Endothelial cell of umbilical vein (primary cell): ENCODE data around the gene MAP3K14. TPM values are rescaled to one million over a fixed set of nuclear protein-coding genes. Genes with fewer than 3 reads are reported as not detected.

Experiments used
- BruUV-seq: library from RNA; stranded (reverse); fragments of 400-500 nt; replicated peaks from 2 replicates; lab custom pipeline; 2021; lab: Mats Ljungman, UMichigan
- CTCF ChIA-PET: fragments of 300-600, 350-600 bp; sonication (Branson Sonifier 250); formaldehyde crosslinking; loops from one replicate; lab custom pipeline; 2021; ENCODE audit warnings: antibody characterized with exemption, inconsistent platforms; lab: Charles Lee
- POLR2A ChIA-PET: fragments of 300-600, 350-600 bp; sonication (Branson Sonifier 250); formaldehyde crosslinking; loops from one replicate; lab custom pipeline; 2021; ENCODE audit warnings: antibody characterized with exemption, inconsistent platforms; lab: Charles Lee
- DNase-seq: peaks from one replicate; pipeline ENCODE4 v3.0.0-alpha.2; 2011; ENCODE audit warnings: low read depth, low spot score
- FAIRE-seq: peaks from 2 replicates; lab custom pipeline; 2011; peaks lifted over from hg19 to GRCh38; lab: Jason Lieb, UNC
- H2AFZ ChIP-seq: 2 replicates; pipeline ENCODE4 v1.6.0; 2012; ENCODE audit warnings: low read depth, low read length, control low read depth, inconsistent platforms
- H3K27ac ChIP-seq: 2 replicates; pipeline ENCODE4 v1.5.1; 2011; ENCODE audit warnings: low read depth, mild to moderate bottlenecking, control low read depth, low read length, moderate library complexity; ENCODE audit not compliant: insufficient read depth
- H3K27me3 ChIP-seq, 2 experiments: 2 replicates each; pipeline versions ENCODE4 v1.6.0 to v1.6.1; 2011; ENCODE audit warnings: low read length in 2 of 2, mixed read lengths in 1 of 2; ENCODE audit not compliant: control insufficient read depth in 2 of 2, insufficient read depth in 2 of 2
- H3K36me3 ChIP-seq, 2 experiments: 2 replicates in 1 of 2; 3 replicates in 1 of 2; pipeline ENCODE4 v1.5.1; 2011; ENCODE audit warnings: low read length in 2 of 2, mild to moderate bottlenecking in 1 of 2, moderate library complexity in 1 of 2; ENCODE audit not compliant: control insufficient read depth in 2 of 2, insufficient read depth in 2 of 2; ENCODE audit errors: extremely low read depth in 1 of 2
- H3K4me1 ChIP-seq: 3 replicates; pipeline ENCODE4 v1.5.1; 2011; ENCODE audit warnings: mild to moderate bottlenecking, low read length; ENCODE audit not compliant: control insufficient read depth, insufficient read depth; ENCODE audit errors: extremely low read depth
- H3K4me2 ChIP-seq: 2 replicates; pipeline ENCODE4 v1.6.1; 2011; ENCODE audit warnings: low read length, control low read depth, mixed read lengths; ENCODE audit not compliant: insufficient read depth
- H3K4me3 ChIP-seq, 3 experiments: fragments of 200-600 bp in 1 of 3; sonication (generic), shearing (Covaris generic) in 1 of 3; replicated peaks in 1 of 3; 2 replicates each; pipeline ENCODE4 v1.5.1; 2011 to 2016; ENCODE audit warnings: control low read depth in 3 of 3, low read length in 3 of 3, mild to moderate bottlenecking in 2 of 3, inconsistent platforms in 1 of 3, low read depth in 1 of 3, moderate library complexity in 1 of 3; ENCODE audit not compliant: insufficient read depth in 1 of 3
- H3K79me2 ChIP-seq: 2 replicates; pipeline ENCODE4 v1.6.0; 2012; ENCODE audit warnings: low read length, inconsistent platforms; ENCODE audit not compliant: control insufficient read depth, insufficient read depth
- H3K9ac ChIP-seq: replicated peaks from 2 replicates; pipeline ENCODE3; 2011; ENCODE audit warnings: low read length, control low read depth; ENCODE audit not compliant: insufficient read depth; ENCODE audit errors: extremely low read depth
- H3K9me1 ChIP-seq: replicated peaks from 3 replicates; pipeline ENCODE4 v1.6.0; 2011; ENCODE audit warnings: mild to moderate bottlenecking, low read length; ENCODE audit not compliant: control insufficient read depth, insufficient read depth; ENCODE audit errors: extremely low read depth
- H3K9me3 ChIP-seq: replicated peaks from 2 replicates; pipeline ENCODE4 v1.5.1; 2012; ENCODE audit warnings: low read length, inconsistent platforms; ENCODE audit not compliant: control insufficient read depth, insufficient read depth
- H4K20me1 ChIP-seq: replicated peaks from 2 replicates; pipeline ENCODE3; 2011; ENCODE audit warnings: mild to moderate bottlenecking, low read length; ENCODE audit not compliant: control insufficient read depth, insufficient read depth; ENCODE audit errors: extremely low read depth
- JUN ChIP-seq: IDR thresholded peaks from 2 replicates; pipeline ENCODE4 v1.6.1; 2011; ENCODE audit warnings: borderline replicate concordance, low read depth; ENCODE audit not compliant: insufficient read length, insufficient read depth
- MYC ChIP-seq: IDR thresholded peaks from one replicate; pipeline ENCODE4 v1.6.1; 2011; ENCODE audit warnings: mild to moderate bottlenecking, low read depth, low read length
- POLR2A ChIP-seq: IDR thresholded peaks from 2 replicates; pipeline ENCODE4 v1.6.1; 2012; ENCODE audit warnings: low read depth, mild to moderate bottlenecking, control low read depth, low read length
- dilution Hi-C: fragments of 300-500 bp; cut with MboI; formaldehyde crosslinking; loops from one replicate; pipeline ENCODE4 v1.15.0; 2019; ENCODE audit warnings: low sequenced_read_pairs; ENCODE audit not compliant: extremely low pct_ligation_motif_present
- intact Hi-C: fragments of 100-400 bp; cut with micrococcal nuclease; formaldehyde crosslinking; loops from one replicate; pipeline ENCODE4 v1.10.0; 2022
- polyA plus RNA-seq, 4 experiments: library from polyadenylated mRNA; depleted of rRNA in 3 of 4; stranded (reverse) in 3 of 4; unstranded in 1 of 4; fragments of >200 nt; gene quantifications; 2 replicates each; pipeline versions ENCODE4 v1.2.1 to v1.2.3, GENCODE V29; 2011 to 2012; ENCODE audit warnings: missing spikeins in 1 of 4
- total RNA-seq: library from RNA; stranded (reverse); gene quantifications from 2 replicates; pipeline ENCODE4 v1.2.3, GENCODE V29; 2021
- TF ChIP-seq, protein P1 (sequence below), 2 donors: IDR thresholded peaks; 1 replicate in 1 of 2; 2 replicates in 1 of 2; pipeline ENCODE4 v1.5.1; 2011; ENCODE audit warnings: low read length in 2 of 2, mild to moderate bottlenecking in 2 of 2, moderate library complexity in 2 of 2, control low read depth in 1 of 2, inconsistent platforms in 1 of 2, low read depth in 1 of 2; ENCODE audit not compliant: insufficient read depth in 1 of 2; ENCODE audit errors: extremely low read depth in 1 of 2

The MAP3K14 gene
- total and polyA plus RNA-seq, 2 donors (not counting 3 experiments of a cell fraction or from before 2014, with no cell fraction given): 5.4 to 9.8 TPM

DNA sequence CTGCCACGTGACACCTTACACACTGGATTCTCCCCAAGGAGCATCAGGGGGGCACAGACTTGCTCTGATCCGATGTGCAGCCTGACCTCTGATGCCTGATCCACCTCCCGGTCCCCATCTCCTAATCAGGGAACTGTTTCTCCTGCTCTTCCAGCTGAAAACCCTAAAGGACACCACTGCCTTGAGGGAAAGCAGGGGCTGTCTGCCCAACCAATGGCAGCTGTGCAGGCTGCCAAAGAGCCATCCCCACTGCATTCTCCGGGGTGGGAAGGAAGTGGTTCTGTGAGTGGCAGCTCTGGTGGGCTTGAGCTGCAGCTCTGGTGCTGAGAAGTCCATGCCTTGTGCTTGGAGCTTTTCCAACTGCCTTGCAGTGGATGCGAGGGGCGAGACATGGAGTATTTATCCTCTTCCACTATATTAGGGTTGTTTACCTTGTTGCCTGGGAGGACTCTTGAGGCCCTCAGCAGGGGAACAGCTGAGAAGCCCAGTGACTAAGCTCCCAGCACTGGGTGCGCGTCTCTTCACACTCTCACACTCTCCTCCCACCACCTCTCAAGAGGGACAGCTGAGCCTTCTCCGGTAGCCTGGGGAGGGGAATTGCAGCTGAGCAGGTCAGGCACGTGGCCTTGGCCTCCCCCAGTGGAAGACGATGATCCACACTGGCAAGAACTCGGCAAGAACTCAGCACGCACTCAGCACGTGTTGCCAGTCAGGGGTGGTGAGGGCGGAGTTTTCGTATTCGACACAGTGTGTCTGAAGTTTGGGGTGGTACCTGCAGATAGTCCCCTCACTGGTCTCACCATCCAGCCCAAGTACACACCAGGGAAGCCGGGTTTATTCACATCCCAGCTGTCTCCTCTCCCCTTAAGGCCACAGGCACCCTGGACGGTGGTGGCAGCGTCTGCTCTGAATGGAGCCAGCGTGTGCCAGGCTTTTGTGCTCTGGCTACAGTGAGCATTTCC lies 33.9 kb downstream of the MAP3K14 start:
- H3K9ac ChIP-seq: no peak overlapping the region
- H3K4me3 ChIP-seq: no peak overlapping the region
- H3K9me3 ChIP-seq: no peaks in the 10 kb centered on the region
- dilution Hi-C loops (no loop called here), intact Hi-C loops (no loop called here)
- peaks cover 10 to 42% of the 10 kb centered on the region in 2 experiments for H3K36me3 ChIP-seq
- no peaks in the 10 kb centered on the region for H3K27me3 ChIP-seq
- no peak for DNase-seq
- BruUV-seq: no TSS peak
- no peak overlapping the region for H3K4me2 ChIP-seq
- POLR2A ChIA-PET: no interaction called here
- no peaks in the 10 kb centered on the region for H3K9me1 ChIP-seq
- H2AFZ ChIP-seq: no peak overlapping the region
- CTCF ChIA-PET: interaction anchor here (0.8 to 3.3 kb wide), 6 partner anchors 11 to 102 kb away, joined by 3 to 24 read pairs (median 4); partner anchors contain the start of gene MAP3K14
- H3K79me2 ChIP-seq: no peaks in the 10 kb centered on the region
- H4K20me1 ChIP-seq: no peaks in the 10 kb centered on the region
- no peak overlapping the region for H3K27ac ChIP-seq
- H3K4me1 ChIP-seq: peaks cover 6% of the 10 kb centered on the region
- TF ChIP-seq JUN (no peak), MYC (no peak), POLR2A (no peak)
- TF ChIP-seq, protein P1, sequence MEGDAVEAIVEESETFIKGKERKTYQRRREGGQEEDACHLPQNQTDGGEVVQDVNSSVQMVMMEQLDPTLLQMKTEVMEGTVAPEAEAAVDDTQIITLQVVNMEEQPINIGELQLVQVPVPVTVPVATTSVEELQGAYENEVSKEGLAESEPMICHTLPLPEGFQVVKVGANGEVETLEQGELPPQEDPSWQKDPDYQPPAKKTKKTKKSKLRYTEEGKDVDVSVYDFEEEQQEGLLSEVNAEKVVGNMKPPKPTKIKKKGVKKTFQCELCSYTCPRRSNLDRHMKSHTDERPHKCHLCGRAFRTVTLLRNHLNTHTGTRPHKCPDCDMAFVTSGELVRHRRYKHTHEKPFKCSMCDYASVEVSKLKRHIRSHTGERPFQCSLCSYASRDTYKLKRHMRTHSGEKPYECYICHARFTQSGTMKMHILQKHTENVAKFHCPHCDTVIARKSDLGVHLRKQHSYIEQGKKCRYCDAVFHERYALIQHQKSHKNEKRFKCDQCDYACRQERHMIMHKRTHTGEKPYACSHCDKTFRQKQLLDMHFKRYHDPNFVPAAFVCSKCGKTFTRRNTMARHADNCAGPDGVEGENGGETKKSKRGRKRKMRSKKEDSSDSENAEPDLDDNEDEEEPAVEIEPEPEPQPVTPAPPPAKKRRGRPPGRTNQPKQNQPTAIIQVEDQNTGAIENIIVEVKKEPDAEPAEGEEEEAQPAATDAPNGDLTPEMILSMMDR (IDR thresholded peaks at IDR 0.05; ENCODE audit: extremely low read depth in 1 of 2, insufficient read depth in 1 of 2, low read depth in 1 of 2, low read length in 2 of 2): no peak
- FAIRE-seq: no peak
